SIG-M5 treated with dmso at 0.1 percent for 504 hours (cell line): ENCODE measurements around the gene CFAP73.

ENCODE experiments used
- DNase-seq: peaks from one replicate; lab custom pipeline; 2025; ENCODE audit not compliant: unreplicated experiment; lab: John Stamatoyannopoulos, UW

CFAP73 gene

DNA sequence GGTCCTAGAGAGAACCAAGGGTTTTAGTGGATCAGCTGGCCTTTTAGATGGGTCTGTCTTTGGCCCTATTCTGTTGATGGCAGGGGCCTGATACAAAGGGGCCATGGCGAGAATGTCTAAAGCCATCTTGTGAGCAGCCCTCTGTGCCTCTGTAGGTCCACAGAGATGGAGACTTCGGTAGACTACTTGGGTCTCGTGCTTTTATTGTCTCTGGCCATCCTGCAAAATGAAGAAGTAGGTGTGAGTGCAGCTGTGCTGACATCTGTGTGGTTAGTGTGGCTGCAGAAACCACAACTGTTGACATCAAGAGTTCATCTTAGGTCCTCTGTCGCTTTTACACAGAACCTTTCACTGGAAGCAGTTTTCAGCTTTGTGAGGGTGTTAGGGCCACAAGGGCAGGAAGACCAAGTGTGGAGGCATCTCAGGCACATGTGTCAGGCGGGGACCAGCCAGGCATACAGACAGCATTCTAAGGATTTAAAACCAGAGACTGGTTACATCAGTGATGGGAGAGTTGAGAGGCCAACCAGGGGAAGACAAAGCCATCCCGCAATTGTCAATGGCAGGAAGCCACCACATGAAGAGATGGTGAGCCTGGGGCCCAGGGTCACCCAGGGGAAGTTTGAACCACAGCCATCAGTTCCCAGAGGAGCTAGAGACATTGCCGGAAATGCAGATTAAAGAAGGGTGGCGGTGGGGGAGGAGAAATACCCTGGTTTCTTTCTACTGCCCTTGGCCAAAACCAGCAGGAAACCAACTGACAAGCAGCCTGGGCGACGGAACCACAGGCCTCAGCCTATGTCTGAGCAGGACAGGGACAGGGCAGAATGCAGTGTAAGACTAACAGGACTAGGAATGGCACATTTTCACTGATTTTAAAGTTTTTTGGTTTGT is 58.8 kb downstream of the CFAP73 start:
- DNase-seq, result peak; percentile 96
